Measurements from ENCODE around the gene SKI. TPM values are rescaled to one million over a fixed set of nuclear protein-coding genes. Genes with fewer than 3 reads are reported as not detected.

SKI gene
- total and polyA plus RNA-seq, 10 of the 15 experiments (the other 5 are each of a cell fraction or from before 2014, with no cell fraction given), result 0.03 to 14.9 (median 0.96) TPM

GRCh38 chr1:2183937-2184334 is 44.2 kb upstream of the SKI start (continued):
- TF ChIP-seq MLLT1 (IDR thresholded peaks at IDR 0.05) (no peak), POLR2AphosphoS2 (IDR thresholded peaks at IDR 0.05; ENCODE audit: low read depth, low read length) (no peak)

- H3K9me3 ChIP-seq (replicated peaks; ENCODE audit: control insufficient read depth, insufficient read depth, low read length), result no peaks in the 10 kb centered on the region
- no peaks in the 10 kb centered on the region for H3K79me2 ChIP-seq (ENCODE audit: control insufficient read depth, insufficient read depth, low read length)
- no peaks in the 10 kb centered on the region for H3K4me1 ChIP-seq (ENCODE audit: control insufficient read depth, insufficient read depth, low read length)
- 93% methylated on average over 18 of the region's 18 CpGs for WGBS (ENCODE audit: insufficient coverage, insufficient replicate concordance, low lambda C conversion rate, missing lambda C conversion rate)
- H3K27ac ChIP-seq (ENCODE audit: control insufficient read depth, insufficient read depth), result no peak overlapping the region
- no peak overlapping the region for H3K4me2 ChIP-seq (ENCODE audit: control insufficient read depth, insufficient read depth)
- SMC1A ChIA-PET (ENCODE audit: uncharacterized antibody, unreplicated experiment), result no interaction called here
- FAIRE-seq, result no peak
- BruUV-seq (replicated peaks), result no TSS peak
- no peak overlapping the region for H3K4me3 ChIP-seq
- no peaks in the 10 kb centered on the region for H3K36me3 ChIP-seq (ENCODE audit: control insufficient read depth in 2 of 2, insufficient read depth in 2 of 2, low read length in 1 of 2)
- RAD21 ChIA-PET (ENCODE audit: unreplicated experiment), result no interaction called here
- in situ Hi-C loops (cut with MboI), result no loop called here
- CTCF ChIA-PET, result no interaction called here
- no peak overlapping the region for H3K9ac ChIP-seq (ENCODE audit: control insufficient read depth, insufficient read depth, low read length)
- no peak for DNase-seq (ENCODE audit: low read depth, low spot score)
- POLR2A ChIA-PET, result no interaction called here
- no peaks in the 10 kb centered on the region for H3K27me3 ChIP-seq (replicated peaks in 1 of 2; ENCODE audit: control insufficient read depth in 2 of 2, insufficient read depth in 2 of 2, low read length in 1 of 2)
- H4K20me1 ChIP-seq (ENCODE audit: control insufficient read depth, insufficient read depth), result no peaks in the 10 kb centered on the region
- H2AFZ ChIP-seq (ENCODE audit: control insufficient read depth, low read depth, low read length), result no peak overlapping the region
- no peak for ATAC-seq
- intact Hi-C loops (cut with micrococcal nuclease; ENCODE audit: unreplicated experiment), result no loop called here
- TF ChIP-seq SIX5 (IDR thresholded peaks at IDR 0.05; ENCODE audit: low read depth, low read length, severe bottlenecking), result no peak
- no peak for TF ChIP-seq TAF1 (IDR thresholded peaks at IDR 0.05; ENCODE audit: borderline replicate concordance, low read depth, low read length)
- no peak for TF ChIP-seq TARDBP (IDR thresholded peaks at IDR 0.05; ENCODE audit: borderline replicate concordance)
- no peak for TF ChIP-seq MLLT1 (IDR thresholded peaks at IDR 0.05)
- no peak for TF ChIP-seq CREM (IDR thresholded peaks at IDR 0.05; ENCODE audit: low read depth)
- TF ChIP-seq ZNF384 (IDR thresholded peaks at IDR 0.05; ENCODE audit: borderline replicate concordance, low read depth, low read length), result no peak
- no peak for TF ChIP-seq SP1 (IDR thresholded peaks at IDR 0.05; ENCODE audit: low read depth, low read length)
- TF ChIP-seq STAT3 (IDR thresholded peaks at IDR 0.05; ENCODE audit: low read depth, low read length), result no peak
These were observed 43.6 kb upstream of the SKI start for GRCh38 chr1:2184531-2184930.
